HUDEP-2 (cell line): Measurements from ENCODE around the gene HEYL.
A peak's percentile ranks its signal among the peaks of the same experiment; 100 is the strongest.

Experiments
- DNase-seq, 76 experiments: peaks; one replicate each; lab custom pipeline; 2025; ENCODE audit not compliant: unreplicated experiment in 76 of 76; lab: John Stamatoyannopoulos, UW

The HEYL gene

DNA sequence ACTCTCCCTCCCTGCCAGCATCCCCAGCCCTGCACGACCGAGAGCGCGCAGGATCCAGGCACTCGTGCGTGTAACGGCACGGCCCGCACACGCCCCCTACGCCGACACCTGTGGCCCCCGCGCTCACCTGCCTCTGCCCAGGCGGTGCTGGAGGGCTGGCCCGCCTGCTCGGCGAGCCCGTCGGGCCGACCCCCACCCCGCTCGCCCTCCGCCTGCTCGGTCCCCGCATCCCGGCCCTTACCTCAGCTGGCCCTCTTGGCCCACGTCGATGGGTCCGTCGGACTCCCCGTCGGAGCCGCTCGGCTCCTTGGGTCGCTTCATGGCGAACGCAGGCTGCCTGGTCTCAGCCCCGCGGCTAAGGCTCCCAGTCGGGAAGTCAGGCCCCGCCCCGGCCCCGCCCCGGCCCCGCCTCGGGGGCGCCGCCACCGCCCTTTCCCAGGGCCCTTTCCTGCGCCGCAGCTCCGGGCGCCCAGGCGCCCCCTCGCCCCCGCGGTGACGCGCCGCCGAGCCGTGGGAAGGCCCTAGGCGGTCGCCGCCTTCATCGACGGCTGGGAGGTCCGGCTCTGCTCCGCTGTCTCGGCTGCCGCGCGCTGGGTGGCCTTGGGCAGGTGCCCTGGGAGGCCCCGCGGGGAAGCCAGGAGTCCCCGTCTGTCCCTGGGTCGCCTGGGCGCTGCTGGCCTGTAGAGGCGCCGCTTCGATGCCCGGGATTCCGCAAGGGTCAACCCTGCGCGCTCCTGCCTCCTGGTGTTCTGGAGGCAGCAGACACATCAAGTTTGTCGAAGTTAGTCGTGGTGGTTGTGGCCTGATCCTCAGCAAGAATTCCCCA, at the start of gene HEYL:
TSS of gene HEYL (minus strand) at position 339 of the 826 bp plus-strand sequence. CDS start at position 321, 18 bp downstream.
- peak in 33 of 76 experiments; percentile 2 to 62 (median 18) for DNase-seq

DNA sequence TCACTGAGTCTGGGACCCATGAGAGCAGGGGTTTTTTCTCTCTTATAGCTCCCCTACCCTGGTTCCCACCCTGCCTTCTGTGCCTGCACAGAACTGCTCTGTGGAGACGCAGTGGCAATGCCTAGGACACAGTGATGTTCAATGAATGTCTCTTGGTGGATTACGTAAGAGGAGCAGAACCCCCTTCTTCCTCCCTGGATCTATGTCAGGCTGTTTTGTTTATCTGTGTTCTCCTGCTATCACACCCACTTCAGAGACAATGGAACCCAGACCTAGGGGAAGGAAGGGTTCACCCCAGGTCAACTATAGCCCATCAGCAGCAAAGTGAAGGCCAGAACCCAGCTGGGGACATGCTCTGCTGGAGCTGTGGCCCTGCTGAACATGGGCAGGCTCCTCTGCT, 49.8 kb upstream of the HEYL start:
- no peak for DNase-seq

DNA sequence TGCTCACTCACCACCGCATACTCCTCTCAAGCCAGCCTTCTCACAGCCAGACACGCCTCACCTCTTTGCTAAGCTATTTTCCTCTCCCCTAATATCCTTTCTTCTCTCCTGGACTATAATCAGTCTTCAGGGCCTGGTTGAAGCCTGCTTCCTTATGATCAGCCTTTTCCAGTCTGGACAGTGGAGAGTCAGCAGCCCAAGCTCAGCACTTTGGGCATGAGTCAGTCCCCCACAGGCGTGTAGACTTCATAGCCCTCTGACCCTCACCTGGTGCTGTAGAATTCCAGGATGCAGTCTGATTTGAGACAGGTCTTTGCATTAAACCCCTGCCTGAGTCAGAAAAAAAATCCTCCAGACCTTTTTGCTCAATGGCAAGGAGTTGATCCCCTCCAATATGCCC, 49.3 kb upstream of the HEYL start:
- DNase-seq, result no peak

DNA sequence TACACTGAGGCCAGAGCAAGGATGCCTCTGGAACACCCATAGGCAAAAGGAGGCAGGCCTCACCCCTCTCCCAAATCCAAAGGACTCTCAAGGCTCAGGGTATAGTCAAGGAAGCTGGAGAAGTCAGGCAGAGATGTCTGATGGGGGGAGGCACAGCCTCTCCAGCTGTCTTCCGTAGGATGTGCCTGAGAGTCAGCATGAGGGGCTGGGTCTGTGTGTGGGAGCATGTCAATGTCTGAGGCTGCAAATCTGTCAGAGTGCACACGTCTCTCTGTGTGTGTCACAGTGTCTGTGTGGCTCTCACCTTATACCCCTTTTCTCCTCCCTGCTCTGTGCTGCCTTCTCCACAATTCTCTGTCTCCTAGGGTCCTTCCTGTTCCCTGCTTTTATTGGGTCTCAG, 47.8 kb upstream of the HEYL start:
- no peak for DNase-seq

DNA sequence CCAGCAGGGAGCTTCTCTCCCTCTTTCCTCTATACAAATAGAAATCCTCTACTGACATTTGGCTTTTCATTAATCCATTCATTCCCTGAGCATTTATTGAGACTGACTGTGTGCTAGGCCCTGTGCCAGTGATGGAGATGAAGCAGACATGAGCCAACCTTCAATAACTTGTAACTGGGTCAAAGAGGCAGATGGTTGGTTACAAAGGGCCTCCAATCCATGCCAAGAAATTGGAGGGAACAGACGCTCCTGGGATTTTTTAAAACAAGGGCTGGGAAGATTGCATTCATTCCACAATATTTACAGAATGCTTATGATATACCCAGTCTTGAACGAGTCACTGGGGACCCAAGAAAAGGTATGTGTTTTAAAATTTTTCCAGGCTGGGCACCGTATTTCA, 45.6 kb upstream of the HEYL start:
- no peak for DNase-seq

DNA sequence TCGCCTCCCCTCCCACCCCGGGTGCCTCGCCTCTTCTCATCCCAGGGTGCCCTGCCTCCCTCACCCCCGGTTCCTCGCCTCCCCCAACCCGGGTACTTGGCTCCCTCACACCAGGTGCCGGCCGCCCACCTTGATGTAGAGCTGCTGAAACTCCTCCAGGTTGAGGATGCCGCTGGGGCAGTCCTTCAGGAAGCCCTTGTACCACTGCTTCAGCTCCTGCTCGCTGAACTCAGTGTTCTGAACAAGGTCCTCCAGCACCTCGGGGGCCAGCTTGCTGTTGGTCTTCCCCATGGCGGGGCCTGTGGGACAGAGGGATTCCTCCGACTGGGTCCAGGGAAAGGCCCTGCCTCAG, 44.8 kb upstream of the HEYL start:
- no peak for DNase-seq

DNA sequence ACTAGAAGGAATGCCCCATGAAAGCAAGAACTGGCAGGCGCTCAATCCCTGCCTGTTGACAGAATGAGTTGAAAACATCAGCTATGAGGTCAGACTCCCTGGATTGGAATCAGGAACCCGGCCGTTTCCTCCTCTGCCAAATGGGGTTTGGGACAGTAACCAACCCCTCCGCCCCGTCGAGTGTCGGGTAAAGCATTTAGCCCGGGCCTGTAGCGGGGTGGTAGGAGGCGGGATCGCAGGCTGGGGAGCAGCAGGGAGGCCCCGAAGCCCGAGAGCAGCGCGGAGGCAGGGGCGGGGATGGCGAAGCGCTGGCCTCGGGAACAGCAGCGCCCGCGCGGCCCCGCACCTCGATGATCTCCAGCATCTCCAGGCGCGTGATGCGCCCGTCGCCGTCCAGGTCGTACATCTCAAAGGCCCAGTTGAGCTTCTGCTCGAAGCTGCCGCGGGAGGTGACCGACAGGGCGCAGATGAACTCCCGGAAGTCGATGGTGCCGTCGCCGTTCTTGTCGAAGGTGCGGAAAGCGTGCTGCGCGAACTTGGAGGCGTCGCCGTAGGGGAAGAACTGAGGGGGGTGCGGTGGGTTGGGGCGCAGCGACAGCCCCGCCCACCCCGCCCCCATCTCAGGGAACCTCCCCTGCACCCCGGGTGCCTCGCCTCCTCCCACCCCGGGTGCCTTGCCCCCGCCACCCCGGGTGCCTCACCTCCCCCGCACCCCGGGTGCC, 44.3 kb upstream of the HEYL start:
- DNase-seq, result no peak

DNA sequence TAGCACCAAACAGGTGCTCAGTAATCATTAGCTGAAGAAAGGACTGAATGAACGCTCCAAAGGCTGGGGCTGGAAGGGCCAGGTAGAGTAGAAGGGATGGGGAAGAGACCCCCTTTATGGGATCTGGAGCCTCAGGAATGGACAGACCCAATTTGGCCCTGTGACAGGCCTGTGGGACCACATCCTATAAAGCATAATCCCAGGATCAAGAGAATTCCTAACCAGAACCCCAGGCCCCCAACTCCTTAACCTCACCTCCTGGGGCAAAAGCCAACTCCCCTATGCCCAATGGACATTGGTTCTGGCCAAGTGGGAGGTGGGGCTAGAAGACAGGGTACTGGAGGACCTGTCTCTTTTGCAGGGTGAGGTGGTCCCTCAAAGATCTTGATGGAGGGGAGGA, 42.6 kb upstream of the HEYL start:
- DNase-seq, result no peak

DNA sequence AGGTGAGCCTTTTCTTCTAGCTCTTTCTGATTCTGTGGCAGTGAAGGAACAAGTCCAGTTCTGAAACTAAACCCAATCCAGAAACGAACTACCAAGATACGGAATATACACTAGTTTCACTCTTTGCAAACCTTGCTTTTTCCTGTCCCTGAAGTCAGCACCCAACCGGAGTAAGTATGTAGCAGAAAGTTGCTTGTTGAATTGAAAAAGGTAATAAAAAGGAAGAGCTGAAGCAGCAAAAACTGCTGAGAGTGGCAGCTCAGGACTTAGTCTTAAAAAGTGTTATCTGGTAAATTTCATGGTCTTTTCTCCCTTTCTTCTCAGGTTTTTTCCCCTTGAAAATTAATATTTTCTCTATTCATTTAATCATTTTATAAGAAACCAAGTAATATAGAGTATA, 41.9 kb upstream of the HEYL start:
- DNase-seq, result no peak

DNA sequence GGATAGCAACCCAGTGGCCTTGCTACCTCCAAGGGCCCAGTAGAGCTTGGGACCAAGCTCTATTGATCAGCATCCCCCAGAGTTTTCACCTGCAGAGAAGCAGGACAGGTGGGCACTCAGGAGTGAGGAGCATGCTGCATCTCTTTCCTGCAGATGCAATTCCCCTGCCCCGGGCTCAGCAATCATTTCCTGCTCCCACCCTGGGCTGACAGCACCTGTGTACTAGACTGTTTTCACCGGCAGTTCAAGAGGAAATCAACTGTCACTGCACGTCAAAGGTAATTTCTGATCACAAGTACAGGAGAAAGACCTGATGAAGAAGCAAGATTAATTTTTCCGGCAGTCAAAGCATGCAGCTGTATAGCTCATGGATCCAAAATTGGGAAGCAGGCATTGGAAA, 41.3 kb upstream of the HEYL start:
- DNase-seq, result no peak

DNA sequence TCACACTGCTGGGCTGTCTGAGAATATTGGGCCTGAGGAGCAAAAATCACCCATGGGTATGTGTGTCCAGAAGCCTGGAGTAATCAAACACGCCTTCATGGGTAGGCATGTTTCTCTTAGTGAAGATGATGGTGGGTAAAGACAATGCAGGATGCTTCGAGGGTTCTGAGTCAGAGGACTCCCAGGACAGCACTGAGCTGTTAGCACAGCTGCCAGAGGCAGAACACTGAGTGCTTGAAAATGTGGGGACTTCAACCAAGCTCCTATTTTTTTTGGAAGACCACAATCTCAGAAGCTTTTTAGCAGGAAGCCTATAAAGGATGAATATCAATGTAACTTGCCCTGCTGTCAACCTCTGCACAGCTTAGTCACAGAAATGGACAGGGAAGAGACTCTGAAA, 40.4 kb upstream of the HEYL start:
- DNase-seq, result no peak

DNA sequence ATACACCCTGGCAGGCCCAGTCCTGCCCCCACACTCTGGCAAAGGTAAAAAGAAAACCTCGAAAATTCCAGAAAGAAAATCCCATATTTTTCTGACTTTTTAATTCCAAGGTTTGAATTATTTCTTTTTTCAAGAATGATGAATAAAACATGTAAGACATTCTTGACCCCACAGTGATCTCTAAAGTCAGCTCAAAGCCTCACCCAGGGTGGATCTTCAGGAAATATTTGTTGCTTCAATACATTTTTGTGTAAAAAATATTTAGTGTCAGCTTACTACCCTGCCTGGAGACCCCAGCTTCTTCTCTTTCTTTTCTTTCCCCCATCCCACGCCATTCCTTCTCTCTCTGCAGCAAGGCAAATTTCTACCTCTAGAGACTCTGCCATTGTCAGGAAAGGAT, 39.4 kb upstream of the HEYL start:
- no peak for DNase-seq

DNA sequence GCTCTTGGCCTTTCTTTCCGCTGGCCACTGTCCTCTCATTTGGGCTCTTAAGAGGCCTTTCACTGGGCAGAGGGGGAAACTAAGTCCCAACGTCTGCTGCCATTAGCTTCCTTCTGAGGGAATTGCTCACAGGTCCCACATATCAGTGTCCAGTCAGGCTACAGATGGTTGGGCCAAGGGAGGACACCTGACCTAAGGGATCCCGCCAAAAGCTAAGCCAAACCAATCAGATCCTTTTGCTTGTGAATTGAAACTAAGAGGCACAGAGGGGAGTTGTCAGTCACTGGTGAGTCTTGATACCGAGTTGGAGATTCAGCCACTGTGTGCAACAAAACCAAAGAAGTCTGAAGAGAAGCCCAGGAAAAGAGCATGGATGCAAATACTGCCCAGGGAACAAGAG, 38.2 kb upstream of the HEYL start:
- no peak for DNase-seq

DNA sequence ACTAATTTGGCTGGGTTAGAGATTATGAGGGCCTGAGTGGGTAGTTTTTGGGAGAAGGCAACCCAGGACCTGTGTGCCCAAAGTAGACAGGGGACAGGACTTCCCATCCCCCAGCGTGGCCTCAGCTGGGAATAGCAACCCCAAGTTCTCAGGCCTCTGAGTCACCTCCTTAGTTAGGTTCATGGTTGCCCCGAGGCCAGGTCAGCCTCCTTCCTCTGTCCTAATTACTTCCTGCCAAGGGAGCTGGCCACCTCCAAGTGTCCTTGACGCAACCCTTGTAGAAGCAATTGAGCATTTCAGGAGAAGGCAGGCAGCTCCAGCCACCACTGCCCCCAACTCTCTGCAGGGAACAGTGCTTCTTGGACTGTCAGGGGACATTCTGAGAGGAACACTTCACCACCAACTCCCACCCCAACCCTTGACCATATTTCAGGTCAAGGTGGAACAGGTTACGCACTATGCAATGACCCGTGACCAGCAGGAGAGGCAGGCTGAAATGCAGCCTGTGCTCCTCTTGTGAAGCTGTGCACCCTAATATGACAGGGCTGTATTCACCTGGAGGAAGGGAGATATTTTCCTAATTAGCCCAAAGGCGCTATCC, 37.6 kb upstream of the HEYL start:
- no peak for DNase-seq

DNA sequence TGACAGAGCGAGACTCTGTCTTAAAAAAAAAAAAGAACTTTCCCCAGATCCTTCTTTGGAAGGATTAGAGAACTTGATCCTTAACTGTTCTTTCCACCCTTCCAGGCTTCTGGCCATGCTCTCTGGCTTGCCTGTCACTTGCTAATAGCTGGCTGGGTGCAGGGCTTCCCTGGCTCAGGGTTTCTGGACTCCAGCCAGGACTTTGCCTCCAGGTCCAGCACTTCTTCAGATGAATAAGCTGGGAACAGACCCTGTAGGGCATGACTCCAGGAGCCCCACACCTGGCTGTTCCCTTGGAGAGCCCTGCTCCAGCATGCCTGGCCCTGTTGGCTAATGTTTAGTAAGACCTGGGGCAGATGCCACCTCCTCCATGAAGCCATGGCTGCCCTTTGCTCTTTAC, 35.8 kb upstream of the HEYL start:
- DNase-seq, result no peak

DNA sequence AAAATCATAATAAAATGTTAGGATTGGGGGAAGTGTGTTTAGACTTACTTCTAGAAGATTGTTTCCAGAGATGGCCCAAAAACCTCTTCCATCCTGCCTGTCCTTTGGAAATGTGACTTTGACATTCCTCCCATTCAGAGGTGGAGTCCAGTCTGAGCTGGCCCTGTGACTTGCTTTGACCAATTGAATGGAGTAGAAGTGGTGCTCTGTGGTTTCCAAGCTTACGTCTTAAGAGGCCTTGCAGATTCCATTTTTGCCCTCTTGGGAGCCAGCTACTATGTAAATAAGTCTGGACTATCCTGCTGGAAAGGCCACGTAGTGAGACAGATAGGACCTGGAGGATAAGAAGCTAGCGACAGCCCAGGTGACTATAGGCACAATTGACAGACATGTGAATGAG, 33.8 kb upstream of the HEYL start:
- no peak for DNase-seq

DNA sequence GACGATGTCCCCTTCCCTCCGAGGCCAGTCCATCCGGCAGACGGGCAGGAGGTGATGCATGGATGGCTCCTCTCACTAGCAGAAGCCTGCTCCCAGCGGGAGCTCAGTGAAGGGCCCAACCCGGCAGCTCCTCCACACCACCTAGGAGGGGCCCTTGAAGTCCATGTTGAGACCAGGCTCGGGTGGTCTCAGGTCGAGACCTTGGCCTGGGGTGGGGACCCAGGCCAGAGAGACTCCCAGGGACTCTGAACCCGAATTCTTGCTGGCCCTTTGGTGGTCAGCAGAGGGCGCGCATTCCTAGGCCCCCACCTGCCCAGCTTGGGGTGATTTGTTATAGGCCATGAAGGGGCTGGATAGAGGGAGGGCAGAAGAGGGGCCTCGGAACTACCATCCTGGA, 33.1 kb upstream of the HEYL start:
- DNase-seq, result peak in 22 of 76 experiments; percentile 2 to 30 (median 14)

DNA sequence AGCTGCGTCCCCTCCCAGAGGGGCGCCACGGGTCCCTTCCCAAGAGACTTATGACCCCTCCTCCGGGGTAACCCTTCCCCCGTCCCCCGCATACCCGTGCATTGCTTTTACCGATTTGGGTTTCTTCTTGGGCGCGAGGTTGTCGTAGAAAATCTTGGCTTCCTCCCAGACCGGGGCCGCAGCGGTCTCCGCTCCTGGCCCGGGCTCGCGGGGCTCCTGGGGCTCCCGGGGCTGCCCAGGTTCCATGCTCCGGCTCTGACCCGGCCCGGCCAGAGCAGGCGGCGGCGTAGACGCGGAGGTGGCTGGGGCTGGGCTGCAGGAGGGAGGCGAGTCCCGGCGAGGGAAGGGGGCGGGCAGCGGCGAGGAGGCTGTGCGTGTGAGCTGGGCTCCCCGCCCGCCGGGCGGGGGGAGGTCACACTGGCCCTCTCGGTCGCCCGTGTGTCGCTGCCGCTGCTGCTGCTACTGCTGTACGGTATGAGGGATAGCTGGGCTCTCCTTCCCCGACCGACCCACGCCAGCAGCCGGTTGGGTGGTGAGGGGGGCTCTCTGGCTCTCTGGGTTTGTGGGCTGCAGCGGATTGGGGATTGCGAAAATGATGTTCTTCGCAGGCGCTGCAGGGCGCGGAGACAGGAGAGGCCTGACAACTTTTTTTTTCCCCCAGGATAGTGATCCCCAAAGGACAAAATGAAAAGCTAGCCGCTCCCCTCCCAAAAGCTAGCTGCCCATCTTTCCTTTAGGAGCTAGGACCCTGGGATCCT, 32.5 kb upstream of the HEYL start, which contains the start of gene NT5C1A:
TSS of gene NT5C1A (minus strand) at position 315 of the 758 bp plus-strand sequence. CDS start at position 246, 69 bp downstream.
- no peak for DNase-seq

DNA sequence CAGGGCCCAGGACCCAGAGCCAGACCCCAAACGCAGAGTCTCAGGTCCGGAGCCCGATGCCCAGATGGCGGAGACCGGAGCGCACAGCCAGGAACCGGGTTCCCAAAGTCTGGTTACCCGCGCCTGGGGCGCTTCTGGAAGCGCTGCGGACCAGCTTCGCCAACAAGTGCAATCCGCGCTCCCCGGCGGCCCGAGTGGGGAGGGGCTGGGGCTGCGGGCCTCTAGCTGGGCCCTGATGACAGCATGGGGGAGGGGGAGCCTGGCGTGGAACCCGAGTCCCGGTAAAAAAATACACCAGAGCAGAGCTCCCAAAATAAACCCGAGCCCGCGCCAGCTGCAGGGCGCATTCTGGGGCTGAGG, 32.0 kb upstream of the HEYL start:
- no peak for DNase-seq

DNA sequence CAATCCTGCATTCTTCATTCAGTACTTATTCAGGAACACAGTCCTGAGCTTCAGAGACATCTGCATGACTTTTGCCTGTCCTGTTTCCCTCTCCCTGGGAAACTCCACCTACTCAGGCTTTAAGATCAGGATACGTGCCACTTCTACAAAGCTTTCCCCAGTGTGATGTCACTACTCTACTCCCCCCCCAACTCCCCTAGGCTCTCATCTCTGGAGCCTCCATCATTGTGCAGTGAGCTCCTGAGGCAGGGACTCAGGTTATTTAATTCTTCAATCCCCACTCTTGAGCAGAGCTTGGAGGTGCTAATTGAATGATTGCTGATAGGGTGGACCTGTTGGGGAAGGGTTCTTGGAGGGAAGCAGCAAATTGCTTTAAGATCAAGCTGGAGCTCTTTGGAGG, 31.2 kb upstream of the HEYL start:
- DNase-seq, result no peak

DNA sequence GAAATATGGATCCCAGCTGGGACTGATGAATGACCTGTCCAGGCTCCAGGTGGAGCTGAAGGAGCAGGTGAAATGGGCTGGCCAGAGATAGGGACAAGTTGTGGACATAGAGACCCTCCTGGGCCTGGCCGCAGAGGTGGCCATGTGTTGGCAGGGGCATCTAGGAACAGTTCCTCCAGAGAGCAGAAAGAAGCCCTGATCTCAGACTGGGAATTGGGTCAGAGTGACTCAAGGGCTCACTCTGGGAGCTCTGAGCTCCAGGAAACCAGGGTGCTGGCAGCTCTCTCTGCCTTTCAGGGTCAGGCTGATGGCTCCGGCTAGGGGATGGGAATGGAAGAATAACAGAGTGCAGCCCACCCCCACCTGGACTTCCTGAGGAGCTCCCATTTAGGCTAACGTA, 29.5 kb upstream of the HEYL start:
- no peak for DNase-seq
